ENCODE data around the gene CSNK1G3. TPM values are rescaled to one million over a fixed set of nuclear protein-coding genes. Genes with fewer than 3 reads are reported as not detected.

CSNK1G3 gene
- total and polyA plus RNA-seq, 8 donors: 12.9 to 151 (median 20.3) TPM

GRCh38 chr5:123645024-123645603 lies 133.1 kb downstream of the CSNK1G3 start:
- intact Hi-C loops (cut with DNase I; ENCODE audit: low total_unique reads): no loop called here
- TF ChIP-seq POLR2AphosphoS5 (IDR thresholded peaks at IDR 0.05) (no peak), POLR2A (IDR thresholded peaks at IDR 0.05) (no peak), EP300 (IDR thresholded peaks at IDR 0.05) (no peak), CTCF (IDR thresholded peaks at IDR 0.05) (no peak)
- no peak for DNase-seq
- Histone ChIP-seq H3K4me1 (no peaks in the 10 kb centered on the region), H3K4me3 (no peak overlapping the region), H3K9me3 (no peaks in the 10 kb centered on the region), H3K27ac (no peak overlapping the region), H3K27me3 (no peaks in the 10 kb centered on the region), H3K36me3 (no peaks in the 10 kb centered on the region)
- 59 to 75% (median 62%) methylated on average over 1 of the region's 1 CpG for WGBS, 5 donors

- Histone ChIP-seq H3K4me1 (no peaks in the 10 kb centered on the region), H3K9me3 (no peaks in the 10 kb centered on the region), H3K27me3 (no peaks in the 10 kb centered on the region), H3K36me3 (no peaks in the 10 kb centered on the region), H3K27ac (no peak overlapping the region), H3K4me3 (no peak overlapping the region)
- DNase-seq: no peak
- intact Hi-C loops (cut with DNase I; ENCODE audit: low total_unique reads): no loop called here
- no peak for TF ChIP-seq POLR2A (IDR thresholded peaks at IDR 0.05)
- no peak for TF ChIP-seq POLR2AphosphoS5 (IDR thresholded peaks at IDR 0.05)
- no peak for TF ChIP-seq EP300 (IDR thresholded peaks at IDR 0.05)
- no peak for TF ChIP-seq CTCF (IDR thresholded peaks at IDR 0.05)
- 76 to 91% (median 83%) methylated on average over 1 of the region's 1 CpG for WGBS, 5 donors
Observed at GRCh38 chr5:123647066-123647465, 135.1 kb downstream of the CSNK1G3 start.

- no peaks in the 10 kb centered on the region for H3K27me3 ChIP-seq
- WGBS, 5 donors: 81 to 88% (median 84%) methylated on average over 4 of the region's 4 CpGs
Observed at GRCh38 chr5:123651234-123651633, 139.3 kb downstream of the CSNK1G3 start.

GRCh38 chr5:123659011-123659410 lies 147.0 kb downstream of the CSNK1G3 start:
- Histone ChIP-seq H3K4me1 (no peaks in the 10 kb centered on the region), H3K27me3 (no peaks in the 10 kb centered on the region), H3K27ac (no peak overlapping the region), H3K36me3 (no peaks in the 10 kb centered on the region), H3K9me3 (peaks cover 0 to 5% (median 0%) of the 10 kb centered on the region in 4 donors), H3K4me3 (no peak overlapping the region)
- TF ChIP-seq CTCF (IDR thresholded peaks at IDR 0.05) (no peak), EP300 (IDR thresholded peaks at IDR 0.05) (no peak), POLR2AphosphoS5 (IDR thresholded peaks at IDR 0.05) (no peak), POLR2A (IDR thresholded peaks at IDR 0.05) (no peak)
- intact Hi-C loops (cut with DNase I; ENCODE audit: low total_unique reads): no loop called here
- 73 to 93% (median 91%) methylated on average over 2 of the region's 2 CpGs for WGBS, 5 donors
- DNase-seq: no peak

More at GRCh38 chr5:123651234-123651633, 139.3 kb downstream of the CSNK1G3 start:
- Histone ChIP-seq H3K4me3 (no peak overlapping the region), H3K36me3 (no peaks in the 10 kb centered on the region), H3K4me1 (no peaks in the 10 kb centered on the region), H3K9me3 (no peaks in the 10 kb centered on the region), H3K27ac (no peak overlapping the region)
- intact Hi-C loops (cut with DNase I; ENCODE audit: low total_unique reads): no loop called here
- no peak for TF ChIP-seq EP300 (IDR thresholded peaks at IDR 0.05)
- TF ChIP-seq POLR2AphosphoS5 (IDR thresholded peaks at IDR 0.05): no peak
- TF ChIP-seq CTCF (IDR thresholded peaks at IDR 0.05): no peak
- no peak for DNase-seq
